Ascending aorta (tissue), 2 donors: ENCODE data around the gene PDGFA. TPM values are rescaled to one million over a fixed set of nuclear protein-coding genes. Genes with fewer than 3 reads are reported as not detected.

ENCODE experiments used
- DNase-seq, 2 donors: peaks; one replicate each; pipeline ENCODE4 v3.0.0-alpha.2; 2019; ENCODE audit warnings: low spot score in 2 of 2
- H3K27ac ChIP-seq, 2 donors: fragments of 200-600 bp; sonication (generic); one replicate each; pipeline ENCODE4 v1.5.1; 2016 to 2017; ENCODE audit warnings: mild to moderate bottlenecking in 1 of 2
- H3K27me3 ChIP-seq: fragments of 200-600 bp; sonication (generic); one replicate; pipeline ENCODE4 v1.5.1; 2017
- H3K36me3 ChIP-seq, 2 donors: fragments of 200-600 bp; sonication (generic); one replicate each; pipeline ENCODE4 v1.5.1; 2016
- H3K4me1 ChIP-seq, 2 donors: fragments of 200-600 bp; sonication (generic); one replicate each; pipeline ENCODE4 v1.5.1; 2016 to 2017; ENCODE audit warnings: mild to moderate bottlenecking in 1 of 2
- H3K4me3 ChIP-seq, 2 donors: fragments of 200-600 bp; sonication (generic); one replicate each; pipeline ENCODE4 v1.5.1; 2016 to 2017; ENCODE audit warnings: mild to moderate bottlenecking in 1 of 2
- H3K9me3 ChIP-seq, 2 donors: fragments of 200-600 bp; sonication (generic); one replicate each; pipeline ENCODE4 v1.5.1; 2016
- intact Hi-C: fragments of 100-400 bp; cut with DNase I; formaldehyde crosslinking; loops from one replicate; pipeline ENCODE4 v1.15.1; 2023
- total RNA-seq: library from RNA; depleted of rRNA; stranded (reverse); fragments of >200 nt; gene quantifications from one replicate; pipeline ENCODE4 v1.1.0, GENCODE V29; 2016
- TF ChIP-seq, protein P1 (sequence below), 3 experiments: fragments of 200-600 bp in 2 of 3; fragments of 450-650 bp in 1 of 3; sonication (generic) in 2 of 3; IDR thresholded peaks; one replicate each; pipeline ENCODE4 v1.5.1; 2016 to 2019; ENCODE audit warnings: antibody characterized with exemption in 3 of 3, mild to moderate bottlenecking in 1 of 3, moderate library complexity in 1 of 3

PDGFA gene
- total RNA-seq, 1 donor from 2014 or later: 349 TPM

DNA sequence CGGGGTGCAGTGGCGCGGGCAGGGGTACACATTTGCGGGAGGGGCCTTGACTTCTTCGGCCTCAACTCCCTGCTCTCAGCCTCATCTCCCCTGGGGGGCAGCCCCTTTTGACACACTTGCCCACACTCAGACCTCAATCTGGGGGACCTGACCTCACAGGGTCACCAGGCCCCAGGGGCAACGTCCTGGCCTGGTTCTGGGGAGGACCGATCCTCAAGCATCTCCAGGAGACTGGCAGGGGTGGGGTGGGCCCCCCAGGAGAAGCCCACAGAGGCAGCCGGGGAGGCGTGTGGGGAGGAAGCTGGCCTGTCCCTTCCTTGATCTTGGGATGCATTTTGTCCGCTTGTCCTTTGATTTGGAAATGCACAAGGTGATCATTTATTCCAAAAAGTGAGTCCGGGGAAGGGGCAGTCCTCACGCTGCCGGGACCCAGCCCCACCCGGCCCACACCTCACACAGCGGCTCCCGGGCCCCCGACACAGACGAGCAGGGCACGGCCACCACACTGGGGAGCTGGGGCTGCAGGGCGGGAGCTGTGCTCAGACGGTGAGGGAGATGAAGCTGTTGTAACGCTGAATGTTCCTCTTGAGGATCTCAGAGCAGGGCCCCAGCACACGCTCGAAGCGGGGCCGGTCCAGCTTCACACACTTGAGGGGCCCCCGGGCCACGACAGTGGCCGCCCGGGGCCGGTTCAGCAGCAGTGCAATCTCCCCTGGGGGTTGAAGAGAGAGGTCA, 30.4 kb upstream of the PDGFA start:
- Histone ChIP-seq H3K4me1 (no peaks in the 10 kb centered on the region), H3K36me3 (no peaks in the 10 kb centered on the region), H3K9me3 (no peaks in the 10 kb centered on the region), H3K4me3 (no peak overlapping the region), H3K27ac (no peak overlapping the region), H3K27me3 (no peaks in the 10 kb centered on the region)
- DNase-seq: no peak
- intact Hi-C loops: no loop called here
- TF ChIP-seq, protein P1, sequence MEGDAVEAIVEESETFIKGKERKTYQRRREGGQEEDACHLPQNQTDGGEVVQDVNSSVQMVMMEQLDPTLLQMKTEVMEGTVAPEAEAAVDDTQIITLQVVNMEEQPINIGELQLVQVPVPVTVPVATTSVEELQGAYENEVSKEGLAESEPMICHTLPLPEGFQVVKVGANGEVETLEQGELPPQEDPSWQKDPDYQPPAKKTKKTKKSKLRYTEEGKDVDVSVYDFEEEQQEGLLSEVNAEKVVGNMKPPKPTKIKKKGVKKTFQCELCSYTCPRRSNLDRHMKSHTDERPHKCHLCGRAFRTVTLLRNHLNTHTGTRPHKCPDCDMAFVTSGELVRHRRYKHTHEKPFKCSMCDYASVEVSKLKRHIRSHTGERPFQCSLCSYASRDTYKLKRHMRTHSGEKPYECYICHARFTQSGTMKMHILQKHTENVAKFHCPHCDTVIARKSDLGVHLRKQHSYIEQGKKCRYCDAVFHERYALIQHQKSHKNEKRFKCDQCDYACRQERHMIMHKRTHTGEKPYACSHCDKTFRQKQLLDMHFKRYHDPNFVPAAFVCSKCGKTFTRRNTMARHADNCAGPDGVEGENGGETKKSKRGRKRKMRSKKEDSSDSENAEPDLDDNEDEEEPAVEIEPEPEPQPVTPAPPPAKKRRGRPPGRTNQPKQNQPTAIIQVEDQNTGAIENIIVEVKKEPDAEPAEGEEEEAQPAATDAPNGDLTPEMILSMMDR (IDR thresholded peaks at IDR 0.05): no peak

DNA sequence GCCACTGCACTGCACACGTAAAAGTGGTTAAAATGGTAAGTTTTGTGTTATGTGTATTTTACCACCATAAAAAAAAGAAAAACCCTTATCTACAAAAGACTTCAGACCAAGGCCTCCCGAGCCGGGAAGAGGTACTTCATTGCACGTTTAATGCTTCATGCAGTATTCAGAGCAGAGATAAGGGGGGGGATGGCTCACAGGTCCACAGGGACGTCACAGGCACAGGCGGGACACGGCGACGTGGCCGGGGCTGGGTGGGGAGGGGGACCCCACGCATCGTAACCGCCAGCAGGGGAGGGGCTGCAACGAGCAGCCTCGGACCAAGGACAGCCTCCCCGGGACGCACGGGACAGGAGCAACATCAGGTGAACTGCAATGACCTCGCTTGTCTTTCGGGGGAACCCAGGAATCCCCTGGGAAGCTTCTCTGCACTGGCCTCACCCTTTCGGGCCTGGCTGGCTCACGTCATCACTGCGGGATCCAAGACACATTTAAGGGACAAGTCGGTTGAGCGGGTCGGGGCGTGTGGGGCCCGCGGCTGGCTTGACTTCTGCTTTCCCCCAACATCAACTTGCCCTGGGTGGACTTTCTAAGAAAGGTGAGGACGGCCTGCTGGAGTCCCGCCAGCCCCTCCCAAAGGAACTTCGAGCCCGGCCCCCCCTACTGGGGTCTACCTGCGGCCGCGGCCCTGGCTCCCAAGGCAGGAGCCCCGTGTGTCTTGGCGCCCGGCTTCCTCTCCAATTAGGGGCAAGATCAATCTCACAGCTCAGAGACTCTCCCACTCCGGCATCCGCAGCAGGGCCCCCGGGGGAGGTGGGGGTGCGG, 29.6 kb upstream of the PDGFA start:
- TF ChIP-seq, protein P1 (IDR thresholded peaks at IDR 0.05): no peak
- Histone ChIP-seq H3K9me3 (no peaks in the 10 kb centered on the region), H3K4me3 (no peak overlapping the region), H3K27me3 (no peaks in the 10 kb centered on the region), H3K4me1 (no peaks in the 10 kb centered on the region), H3K27ac (no peak overlapping the region), H3K36me3 (no peaks in the 10 kb centered on the region)
- intact Hi-C loops: no loop called here
- no peak for DNase-seq

DNA sequence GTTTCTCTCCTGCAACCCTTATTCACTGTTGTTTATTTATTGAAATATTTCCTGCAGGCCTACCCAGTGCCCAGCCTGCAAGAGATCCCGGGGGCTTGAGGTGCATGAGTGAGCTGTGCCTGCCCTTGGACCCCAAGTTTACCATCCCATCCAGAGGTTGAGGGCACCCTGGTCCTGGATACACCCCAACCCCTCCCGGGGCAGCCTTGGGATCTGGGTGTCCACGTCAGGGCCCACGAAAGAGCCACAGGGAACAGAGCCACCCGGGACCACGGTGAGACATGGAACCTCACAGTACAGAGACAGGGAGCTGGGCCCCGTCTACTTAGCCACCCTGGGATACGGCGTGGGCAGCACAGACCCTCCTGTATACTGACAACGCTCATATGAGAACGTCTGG, 28.8 kb upstream of the PDGFA start:
- Histone ChIP-seq H3K9me3 (no peaks in the 10 kb centered on the region), H3K27ac (peak overlapping the region in 1 of 2 donors; percentile 89), H3K4me1 (peaks cover 2 to 4% of the 10 kb centered on the region in 2 donors), H3K27me3 (no peaks in the 10 kb centered on the region), H3K4me3 (no peak overlapping the region), H3K36me3 (no peaks in the 10 kb centered on the region)
- intact Hi-C loops: no loop called here
- TF ChIP-seq, protein P1 (IDR thresholded peaks at IDR 0.05): no peak
- DNase-seq: no peak

DNA sequence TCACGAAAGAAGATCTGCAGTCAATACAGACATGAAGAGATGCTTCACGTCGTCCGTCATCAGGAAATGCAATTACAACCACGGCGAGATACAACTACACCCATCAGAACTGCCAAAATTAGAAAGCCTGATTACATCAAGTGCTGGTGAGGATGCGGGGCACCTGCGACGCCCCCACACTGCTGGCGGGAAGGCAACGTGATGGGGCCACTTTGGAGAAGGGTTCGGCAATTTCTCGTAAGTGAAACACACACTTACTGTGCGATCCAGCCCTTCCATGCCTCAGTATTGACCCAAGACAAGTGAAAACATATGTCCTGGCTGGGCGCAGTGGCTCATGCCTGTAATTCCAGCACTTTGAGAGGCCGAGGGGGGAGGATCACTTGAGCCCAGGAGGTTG, 25.8 kb upstream of the PDGFA start:
- DNase-seq: no peak
- intact Hi-C loops: no loop called here
- no peaks in the 10 kb centered on the region for H3K9me3 ChIP-seq
- peaks cover 10 to 14% of the 10 kb centered on the region in 2 donors for H3K4me1 ChIP-seq
- no peaks in the 10 kb centered on the region for H3K36me3 ChIP-seq
- TF ChIP-seq, protein P1 (IDR thresholded peaks at IDR 0.05): no peak
- no peaks in the 10 kb centered on the region for H3K27me3 ChIP-seq
- peak overlapping the region in 1 of 2 donors; percentile 89 for H3K27ac ChIP-seq
- H3K4me3 ChIP-seq: no peak overlapping the region

DNA sequence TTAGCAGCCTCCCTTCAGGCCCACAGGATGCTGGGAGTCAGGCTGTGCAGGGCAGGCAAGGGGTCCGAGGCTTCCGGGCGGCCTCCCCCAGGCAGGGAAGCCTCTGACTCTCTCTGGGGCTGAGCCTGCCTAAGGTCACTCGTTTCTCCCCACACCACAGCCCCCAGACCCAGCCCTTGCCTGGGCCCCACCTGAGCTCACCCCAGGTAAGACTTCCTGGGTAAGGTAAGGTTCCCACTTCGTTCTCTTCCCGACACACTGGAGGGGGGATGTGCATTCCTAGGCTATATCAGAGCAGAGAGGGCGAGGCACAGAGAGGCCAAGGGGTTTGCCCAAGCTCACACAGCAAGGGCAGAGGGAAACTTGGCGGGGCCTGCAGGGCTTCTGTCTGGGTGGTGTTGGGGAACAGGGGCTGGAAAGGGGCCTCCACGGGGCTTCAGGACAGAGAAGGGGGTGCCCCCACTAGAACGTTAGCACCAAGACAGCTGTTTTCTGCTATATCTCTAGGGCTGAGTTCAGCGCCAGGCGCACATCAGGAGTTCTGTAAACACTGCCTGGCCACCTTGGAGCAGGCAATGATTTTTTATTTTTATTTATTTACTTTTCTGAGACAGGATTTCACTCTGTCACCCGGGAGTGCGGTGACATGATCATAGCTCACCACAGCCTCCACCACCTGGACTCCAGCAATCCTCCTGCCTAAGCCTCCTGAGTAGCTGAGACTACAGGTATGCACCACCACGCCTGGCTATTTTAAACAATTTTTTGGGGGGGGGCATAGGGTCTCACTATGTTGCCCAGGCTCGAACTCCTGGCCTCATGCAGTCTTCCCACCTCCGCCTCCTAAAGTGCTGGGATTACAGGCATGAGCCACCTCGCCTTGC, 24.9 kb upstream of the PDGFA start:
- no peaks in the 10 kb centered on the region for H3K27me3 ChIP-seq
- H3K36me3 ChIP-seq: no peaks in the 10 kb centered on the region
- intact Hi-C loops: no loop called here
- TF ChIP-seq, protein P1 (IDR thresholded peaks at IDR 0.05): no peak
- DNase-seq: no peak
- H3K4me3 ChIP-seq: no peak overlapping the region
- H3K9me3 ChIP-seq: no peaks in the 10 kb centered on the region
- H3K27ac ChIP-seq: peak overlapping the region; percentile 87 to 89
- H3K4me1 ChIP-seq: peaks cover 10 to 17% of the 10 kb centered on the region in 2 donors
